HG02678 (cell line): ENCODE data around the gene CAPZB.
"Not testable (repeated sequence)": the region's sequence is repeated elsewhere in the genome, so short reads cannot be mapped to it uniquely, and the experiment has no call there.

Experiments
- ATAC-seq: cut with Tn5 transposase; IDR thresholded peaks from one replicate; pipeline ENCODE4 v1.9.1; 2021; ENCODE audit warnings: mild to moderate bottlenecking, moderate library complexity; ENCODE audit not compliant: unreplicated experiment

The CAPZB gene

GRCh38 chr1:19485362-19486187 is at the start of gene CAPZB:
CAPZB (minus strand) TSS chr1:19485539; CDS start chr1:19485438, 101 bp downstream.
- peak; percentile 82 for ATAC-seq

DNA sequence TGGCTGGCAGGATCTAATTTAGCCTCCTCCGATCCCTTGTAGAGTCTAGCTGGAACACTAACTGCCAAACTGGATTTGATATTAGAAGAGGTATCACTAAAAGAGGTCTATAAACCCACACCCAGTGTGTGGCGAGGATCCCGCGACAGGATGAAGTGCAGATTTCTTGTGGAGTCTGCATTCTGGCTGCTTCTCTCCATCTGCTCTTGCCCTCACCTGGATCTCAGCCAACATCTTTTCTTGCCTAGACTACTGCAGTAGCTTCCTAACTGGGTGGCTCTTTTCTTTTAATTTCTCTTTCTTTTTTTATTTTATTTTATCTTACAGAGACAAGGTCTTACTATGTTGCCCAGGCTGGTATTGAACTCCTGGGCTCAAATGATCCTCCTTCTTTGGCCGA is 48.9 kb upstream of the CAPZB start:
- ATAC-seq, result no peak

DNA sequence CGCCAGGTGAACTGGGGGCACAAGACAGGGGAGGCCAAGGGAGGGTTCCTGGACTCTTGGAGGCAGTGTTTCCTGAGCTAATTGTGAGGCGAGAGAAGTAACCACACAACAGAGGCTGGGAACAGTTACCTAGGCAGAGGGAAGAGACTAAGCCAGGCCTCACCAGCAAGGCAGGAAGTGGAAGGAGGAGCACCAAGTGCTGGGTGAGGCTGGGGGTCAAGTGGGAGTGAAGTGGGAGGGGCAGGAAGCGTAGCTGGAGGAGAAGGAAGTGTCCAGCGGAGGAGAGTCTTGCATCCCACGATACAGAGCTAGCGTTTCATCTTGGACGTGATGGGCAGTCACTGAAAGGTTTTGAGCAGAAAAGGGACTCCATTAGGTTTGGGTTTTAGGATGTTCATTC is 48.3 kb upstream of the CAPZB start:
- ATAC-seq, result no peak

DNA sequence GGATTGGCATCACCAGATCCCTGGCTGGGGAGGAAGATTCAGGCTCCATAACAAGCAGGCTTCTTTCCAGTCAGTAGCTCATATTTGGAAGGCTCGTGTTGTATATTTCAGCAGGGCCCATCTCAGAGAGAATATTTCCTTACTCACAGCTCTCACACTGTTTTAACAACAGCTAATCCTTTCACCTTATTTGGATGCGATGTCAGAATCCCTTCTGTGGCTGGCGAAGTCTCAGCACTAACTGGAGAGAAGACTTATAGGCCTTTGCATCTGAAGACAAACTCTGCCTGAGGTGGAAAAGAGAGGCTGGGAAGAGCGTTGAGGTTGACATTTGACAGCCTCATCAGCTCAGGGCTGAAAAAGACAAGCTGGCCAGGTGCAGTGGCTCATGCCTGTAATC is 47.2 kb upstream of the CAPZB start:
- no peak for ATAC-seq

DNA sequence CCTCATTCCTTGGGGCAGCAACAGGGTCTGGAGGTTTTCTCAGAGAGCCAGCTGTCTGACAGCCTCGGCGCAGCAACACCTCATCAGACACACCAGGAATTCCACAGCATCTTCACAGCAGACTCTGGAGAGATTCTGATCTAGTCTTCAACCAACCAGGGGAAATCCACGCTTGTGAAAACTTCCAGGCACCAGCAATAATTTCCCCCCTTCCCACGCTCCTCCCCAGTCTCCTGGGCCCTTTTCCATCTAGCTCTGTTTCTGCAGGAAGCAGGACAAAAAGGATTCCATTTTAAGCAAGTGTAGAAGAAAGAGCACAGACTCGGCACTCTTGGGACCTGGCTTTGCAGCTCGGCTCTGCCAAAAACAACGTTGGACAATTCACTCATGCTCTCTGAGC is 44.3 kb upstream of the CAPZB start:
- no peak for ATAC-seq

DNA sequence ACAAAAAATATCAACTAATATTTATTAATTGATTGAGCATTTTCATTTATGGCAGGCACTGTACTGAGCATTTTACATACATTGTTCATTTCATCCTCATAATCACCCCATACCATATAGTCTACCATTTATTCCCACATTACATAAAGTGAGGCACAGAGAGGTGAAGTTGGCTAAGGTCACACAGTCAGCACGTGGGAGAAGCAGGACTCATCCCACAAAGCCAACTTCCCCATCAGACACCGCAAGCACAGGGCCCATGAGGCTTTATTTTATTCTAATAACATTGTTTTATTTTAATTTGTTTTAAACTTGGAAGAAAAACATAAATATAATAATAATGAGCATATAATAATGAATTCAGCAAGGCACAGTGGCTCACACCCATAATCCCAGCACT is 43.1 kb upstream of the CAPZB start:
- ATAC-seq, result no peak

DNA sequence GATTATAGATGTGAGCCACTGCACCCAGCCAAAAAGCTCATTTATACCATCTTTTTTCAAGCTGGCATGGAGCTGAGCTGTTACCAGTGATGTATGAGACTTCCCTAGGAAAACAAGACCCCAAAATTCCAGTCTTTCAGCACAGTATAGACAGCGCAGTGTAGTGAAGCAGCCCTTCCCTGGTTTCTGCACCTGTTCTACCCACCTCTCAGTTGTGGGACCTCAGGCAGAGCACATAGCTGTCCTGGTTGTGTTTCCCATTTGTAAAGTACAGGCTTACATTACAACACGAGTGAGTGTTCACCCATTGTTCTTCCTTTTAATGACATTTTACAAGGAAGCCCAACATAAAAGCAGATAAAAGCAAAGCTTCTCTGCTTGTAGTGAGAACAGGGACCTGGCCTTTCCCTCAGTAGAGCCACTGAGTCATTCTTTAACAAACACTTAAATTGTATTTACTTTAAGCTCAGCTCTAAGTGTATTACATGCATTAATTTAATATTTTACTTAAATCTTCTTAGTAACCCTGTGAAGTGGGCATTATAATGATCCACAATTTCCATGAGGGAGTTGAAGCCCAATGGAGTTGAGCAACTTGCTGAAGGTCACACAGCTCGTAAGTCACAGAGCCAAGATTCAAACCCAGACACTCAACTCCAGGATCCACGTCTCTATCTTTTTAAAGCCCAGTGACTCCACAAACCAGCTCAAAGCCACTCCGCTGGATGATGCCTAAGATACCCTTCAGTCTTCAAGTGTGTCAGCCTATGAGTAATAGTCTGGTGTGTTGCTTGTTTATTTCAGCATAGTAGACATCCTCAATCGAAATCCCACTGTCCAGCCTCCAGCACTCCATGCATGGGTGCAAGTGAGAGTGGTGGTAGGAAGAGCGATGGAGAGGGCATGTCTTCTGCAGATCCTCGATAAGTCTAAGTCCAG is 40.5 kb upstream of the CAPZB start:
- no peak for ATAC-seq

DNA sequence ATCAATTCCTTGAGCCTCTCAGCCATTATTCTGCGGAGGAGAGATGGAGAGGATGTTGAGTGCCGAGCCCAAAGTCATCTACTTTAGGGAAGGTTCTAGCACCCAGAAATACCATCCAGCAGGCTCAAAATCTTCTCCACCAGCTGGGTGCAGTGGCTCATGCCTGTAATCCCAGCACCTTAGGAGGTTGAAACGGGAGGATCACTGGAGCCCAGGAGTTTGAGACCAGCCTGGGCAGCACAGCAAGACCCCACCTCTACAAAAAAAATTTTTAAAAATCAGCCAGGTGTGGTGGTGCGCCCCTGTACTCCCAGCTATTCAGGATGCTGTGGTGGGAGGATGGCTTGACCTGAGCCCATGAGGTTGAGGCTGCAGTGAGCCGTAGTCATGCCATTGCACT is 39.5 kb upstream of the CAPZB start:
- no peak for ATAC-seq

DNA sequence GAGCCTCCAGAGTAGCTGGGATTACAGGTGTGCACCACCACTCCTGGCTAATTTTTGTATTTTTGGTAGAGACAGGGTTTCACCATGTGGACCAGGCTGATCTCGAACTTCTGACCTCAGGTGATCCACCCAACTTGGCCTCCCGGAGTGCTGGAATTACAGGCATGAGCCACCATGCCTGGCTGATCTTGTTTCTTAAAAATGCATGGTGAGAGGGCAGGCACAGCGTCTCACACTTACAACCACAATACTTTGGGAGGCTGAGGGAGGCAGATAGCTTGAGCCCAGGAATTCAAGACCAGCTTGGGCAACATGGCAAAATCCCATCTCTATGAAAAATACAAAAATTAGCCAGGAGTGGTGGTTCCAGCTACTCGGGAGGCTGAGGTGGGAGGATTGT is 37.2 kb upstream of the CAPZB start:
- ATAC-seq, result not testable (repeated sequence)

DNA sequence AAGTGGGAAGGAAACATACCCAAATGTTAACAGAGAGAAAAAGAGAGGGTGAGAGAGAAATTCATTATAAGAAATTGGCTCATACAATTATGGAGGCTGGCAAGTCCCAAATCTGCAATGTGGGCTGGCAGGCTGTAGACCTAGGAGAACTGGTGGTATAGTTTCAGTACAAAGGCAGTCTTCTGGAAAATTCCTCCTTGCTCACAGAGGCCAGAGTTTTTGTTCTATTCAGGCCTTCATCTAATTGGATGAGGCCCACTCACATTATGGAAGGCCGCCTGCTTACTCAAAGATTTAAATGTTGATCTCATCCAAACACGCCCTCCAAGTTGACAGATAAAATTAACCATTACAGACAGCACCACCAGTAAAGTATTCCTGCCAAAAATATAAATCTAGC is 36.1 kb upstream of the CAPZB start:
- no peak for ATAC-seq

DNA sequence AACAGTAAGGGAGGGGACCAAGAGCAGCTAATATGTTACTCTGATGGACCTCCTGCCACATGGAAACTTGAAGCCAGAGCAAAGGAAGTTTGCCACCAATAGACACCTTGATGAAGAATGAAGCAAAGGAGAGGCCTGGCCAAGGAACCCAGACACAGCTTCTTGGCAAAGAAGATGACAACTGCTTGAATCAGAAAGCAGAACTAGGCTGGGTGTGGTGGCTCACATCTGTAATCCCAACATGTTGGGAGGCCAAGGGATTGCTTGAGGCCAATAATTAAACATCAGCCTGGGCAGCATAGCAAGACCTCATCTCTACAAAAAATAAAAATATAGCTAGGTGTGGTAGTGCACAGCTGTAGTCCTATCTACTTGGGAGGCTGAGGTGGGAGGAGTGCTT is 31.7 kb upstream of the CAPZB start:
- no peak for ATAC-seq

- no peak for ATAC-seq
These were observed 29.9 kb upstream of the CAPZB start for GRCh38 chr1:19515201-19515600.

- ATAC-seq, result no peak
These were observed 29.1 kb upstream of the CAPZB start for GRCh38 chr1:19514391-19514831.

GRCh38 chr1:19512545-19512944 is 27.2 kb upstream of the CAPZB start:
- no peak for ATAC-seq

DNA sequence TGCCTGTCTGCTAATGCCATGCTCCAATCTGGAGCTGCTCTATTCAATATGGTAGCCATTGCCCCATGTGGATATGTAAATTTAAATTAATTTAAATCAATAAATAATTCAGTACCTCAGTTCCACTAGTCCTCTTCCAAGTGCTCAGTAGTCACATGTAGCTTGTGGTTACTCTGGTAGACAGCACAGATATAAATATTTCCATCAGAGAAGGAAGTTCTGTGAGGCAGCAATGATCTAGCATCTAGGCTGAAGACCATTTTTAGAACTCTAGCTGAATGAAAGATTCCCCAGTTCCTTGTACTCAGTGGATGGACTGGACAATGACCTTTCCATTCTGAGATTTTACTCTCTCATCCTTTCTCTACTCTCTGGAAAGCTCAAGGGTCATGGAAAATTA is 25.8 kb upstream of the CAPZB start:
- no peak for ATAC-seq

DNA sequence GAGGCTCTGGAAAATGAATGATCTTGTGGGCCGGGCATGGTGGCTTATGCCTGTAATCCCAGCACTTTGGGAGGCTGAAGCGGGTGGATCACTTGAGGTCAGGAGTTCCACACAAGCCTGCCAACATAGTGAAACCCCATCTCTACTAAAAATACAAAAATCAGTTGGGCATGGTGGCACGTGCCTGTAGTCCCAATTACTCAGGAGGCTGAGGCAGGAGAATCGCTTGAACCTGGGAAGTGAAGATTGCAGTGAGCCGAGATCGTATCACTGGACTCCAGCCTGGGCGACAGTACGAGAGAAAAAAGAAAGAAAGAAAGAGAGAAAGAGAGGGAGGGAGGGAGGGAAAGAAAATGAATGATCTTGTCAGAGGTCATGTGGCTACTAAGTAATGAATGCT is 24.3 kb upstream of the CAPZB start:
- not testable (repeated sequence) for ATAC-seq

DNA sequence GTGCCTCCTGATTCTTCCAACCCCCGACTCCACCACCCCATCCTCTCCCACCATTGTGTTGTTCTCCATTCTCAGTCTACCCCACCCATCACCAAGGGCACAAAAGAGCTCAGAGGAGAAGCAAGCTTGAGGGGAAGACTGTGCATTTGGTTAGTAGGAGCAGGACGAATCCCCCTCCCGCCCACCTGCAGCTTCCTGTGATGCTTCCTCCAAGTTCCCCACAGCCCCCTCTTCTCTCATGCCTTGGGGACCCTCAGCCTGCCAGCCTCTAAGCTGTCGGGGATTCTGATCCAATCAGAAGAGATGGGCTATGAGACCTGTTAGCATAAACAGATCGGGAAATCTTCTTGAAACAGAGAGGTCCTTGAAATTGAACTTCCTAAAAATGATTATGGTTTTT is 22.2 kb upstream of the CAPZB start:
- no peak for ATAC-seq

DNA sequence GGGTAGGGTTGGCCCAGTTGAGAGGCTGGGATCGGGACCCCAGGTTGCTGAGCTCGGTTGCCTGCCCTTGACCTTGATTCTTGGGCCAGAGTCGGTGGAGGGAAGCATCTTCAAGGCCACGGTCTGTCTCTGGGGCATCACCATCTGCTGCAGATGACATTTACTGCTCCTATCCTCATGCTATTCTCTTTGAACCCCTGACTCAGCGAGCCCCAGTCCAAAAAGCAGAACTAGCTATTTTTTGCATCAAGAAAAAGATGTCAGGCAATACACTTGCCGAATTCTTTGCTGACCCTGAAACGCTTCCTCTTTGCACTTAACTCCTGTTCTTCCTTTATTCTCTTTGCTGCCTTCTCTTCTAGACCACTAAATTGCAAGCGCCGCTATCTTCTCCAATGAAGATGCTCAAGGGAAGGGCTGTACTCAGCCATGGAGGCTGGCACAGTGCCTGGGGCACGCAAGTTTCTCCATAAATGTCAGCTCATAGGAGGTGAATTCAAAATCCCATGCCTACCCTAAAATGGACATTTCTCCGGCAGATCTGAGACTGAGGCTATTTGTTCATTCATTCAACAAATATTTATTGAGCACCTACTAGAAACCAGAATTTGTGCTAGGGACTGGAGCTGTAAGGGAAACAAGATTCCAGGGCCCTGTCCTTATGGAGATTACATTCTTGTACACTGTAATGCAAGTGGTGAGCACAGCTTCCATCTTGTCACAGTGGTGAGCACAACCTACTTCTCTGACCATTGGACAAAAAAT is 20.5 kb upstream of the CAPZB start:
- no peak for ATAC-seq

- no peak for ATAC-seq
These were observed 19.7 kb upstream of the CAPZB start for GRCh38 chr1:19504796-19505692.

GRCh38 chr1:19502284-19502683 is 16.9 kb upstream of the CAPZB start:
- ATAC-seq, result not testable (repeated sequence)
